AG09309 (cell line): ENCODE measurements around the gene KCNJ1.

Source experiments
- DNase-seq: peaks from one replicate; pipeline ENCODE4 v3.0.0-alpha.2; 2010; ENCODE audit warnings: low read depth
- H3K4me3 ChIP-seq: 2 replicates; pipeline ENCODE4 v1.5.1; 2011; ENCODE audit warnings: mild to moderate bottlenecking, low read depth, low read length, moderate library complexity; ENCODE audit not compliant: control insufficient read depth
- CTCF ChIP-seq: IDR thresholded peaks from 2 replicates; pipeline ENCODE4 v1.5.1; 2011; ENCODE audit warnings: mild to moderate bottlenecking, low read depth, low read length, inconsistent platforms; ENCODE audit not compliant: insufficient read depth, control insufficient read depth; ENCODE audit errors: missing control alignments

The KCNJ1 gene

DNA sequence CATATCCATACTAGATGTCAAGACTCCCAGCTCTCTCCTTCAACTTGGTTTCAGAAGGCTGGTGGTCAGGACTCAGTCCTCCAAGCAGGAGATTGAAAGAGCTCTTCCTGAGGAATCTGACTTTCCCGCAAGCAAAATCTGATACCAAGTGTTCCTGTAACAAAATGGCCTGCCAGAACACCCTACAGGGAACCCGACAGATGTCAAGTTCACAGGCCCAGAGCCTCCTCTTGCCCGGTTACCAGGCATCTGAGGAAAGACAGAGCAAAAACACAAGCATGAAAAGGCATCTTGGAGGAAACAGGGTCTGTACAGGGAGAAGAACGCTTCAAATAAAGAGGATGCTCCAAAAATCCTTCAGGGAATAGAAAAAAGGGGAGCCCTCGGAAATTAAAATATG lies 15.4 kb upstream of the KCNJ1 start:
- no peak for DNase-seq
- TF ChIP-seq CTCF, result no peak
- no peak overlapping the region for H3K4me3 ChIP-seq

- DNase-seq, result no peak
- no peak for TF ChIP-seq CTCF
- no peak overlapping the region for H3K4me3 ChIP-seq
These were observed 14.1 kb upstream of the KCNJ1 start for GRCh38 chr11:128881221-128881620.

DNA sequence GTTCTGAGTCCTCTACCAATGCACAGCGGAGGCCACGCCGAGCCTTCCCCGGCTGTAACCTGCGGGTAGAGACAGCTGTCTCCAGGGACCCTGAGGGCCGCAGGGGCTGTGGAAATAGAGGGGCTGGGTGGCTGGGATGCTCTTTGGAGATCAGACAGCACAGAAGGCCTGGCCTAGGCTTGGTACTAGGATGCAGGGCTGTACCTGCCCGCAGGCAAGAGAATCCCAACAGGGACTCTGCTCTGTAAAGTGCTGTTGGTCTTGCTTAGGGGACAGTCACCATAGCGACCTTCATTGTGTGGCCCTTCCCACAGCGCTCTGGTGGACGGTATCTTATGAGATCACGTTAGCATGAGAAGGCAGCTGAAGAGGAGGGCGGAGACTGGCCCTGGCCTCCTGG lies 12.7 kb upstream of the KCNJ1 start:
- no peak for DNase-seq
- no peak for TF ChIP-seq CTCF
- no peak overlapping the region for H3K4me3 ChIP-seq

GRCh38 chr11:128878455-128878854 lies 11.4 kb upstream of the KCNJ1 start:
- no peak for TF ChIP-seq CTCF
- no peak for DNase-seq

GRCh38 chr11:128877726-128878125 lies 10.6 kb upstream of the KCNJ1 start:
- no peak for DNase-seq

More at GRCh38 chr11:128878455-128878854, 11.4 kb upstream of the KCNJ1 start:
- H3K4me3 ChIP-seq, result no peak overlapping the region

DNA sequence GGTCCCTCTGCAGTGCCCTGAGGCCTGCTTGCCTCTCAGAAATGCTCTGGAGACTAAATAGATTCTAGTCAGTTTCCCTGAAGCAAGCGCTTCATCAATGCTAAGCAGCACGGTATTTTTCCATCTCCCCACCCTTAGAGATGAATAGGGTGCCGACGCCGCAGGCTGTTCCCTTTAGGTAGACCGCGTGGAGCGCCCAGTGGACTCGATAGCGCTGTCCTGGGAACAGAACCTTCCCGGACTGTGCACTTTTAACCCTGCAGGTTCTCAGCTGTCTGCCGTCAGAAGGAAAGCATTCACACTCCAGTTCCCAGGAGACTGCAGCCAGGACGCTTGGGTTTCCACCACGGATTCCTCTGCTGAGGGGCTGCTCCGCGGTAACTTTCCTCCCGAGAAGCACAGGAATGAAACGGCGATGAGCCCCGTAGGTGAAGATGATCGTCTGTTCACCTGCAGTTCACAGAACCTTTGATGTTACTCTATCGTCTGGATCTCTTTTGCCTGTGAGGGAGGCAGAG lies 9.1 kb upstream of the KCNJ1 start:
- H3K4me3 ChIP-seq, result no peak overlapping the region
- TF ChIP-seq CTCF, result no peak
- no peak for DNase-seq

More at GRCh38 chr11:128877726-128878125, 10.6 kb upstream of the KCNJ1 start:
- no peak for TF ChIP-seq CTCF
- H3K4me3 ChIP-seq, result no peak overlapping the region

DNA sequence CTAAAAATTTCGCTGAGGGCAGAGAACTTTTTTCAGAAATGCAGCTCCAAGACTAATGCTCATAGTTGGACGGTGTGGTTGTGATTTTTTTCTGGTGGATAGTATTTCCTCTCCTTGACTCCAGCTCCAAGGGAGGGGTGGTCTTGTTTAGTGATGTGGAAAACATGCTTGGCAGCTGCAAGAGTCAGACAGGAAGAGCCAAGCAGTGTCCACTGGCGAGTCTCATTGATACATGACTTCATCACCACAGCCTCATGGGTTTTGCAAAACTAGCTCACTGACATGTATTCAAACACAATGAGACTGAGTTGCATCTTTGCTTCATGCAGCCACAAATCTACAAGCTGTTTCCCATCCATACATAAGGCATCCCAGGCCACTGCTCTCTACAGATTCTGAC lies 7.3 kb upstream of the KCNJ1 start:
- DNase-seq, result no peak
- no peak for TF ChIP-seq CTCF
- H3K4me3 ChIP-seq, result no peak overlapping the region
